NCI-H69 (cell line): Measurements from ENCODE around the gene RAB40B.

Source experiments
- DNase-seq: peaks from one replicate; lab custom pipeline; 2025; lab: John Stamatoyannopoulos, UW

The RAB40B gene

GRCh38 chr17:82649501-82650261 lies 48.8 kb downstream of the RAB40B start:
- no peak for DNase-seq

GRCh38 chr17:82648742-82649331 lies 49.7 kb downstream of the RAB40B start:
- peak; percentile 77 for DNase-seq

- peak; percentile 98 for DNase-seq
These were observed 50.3 kb downstream of the RAB40B start, which contains the start of gene WDR45B for GRCh38 chr17:82648165-82648668. WDR45B (minus strand) TSS chr17:82648444; CDS start chr17:82648340, 104 bp downstream.

GRCh38 chr17:82647593-82648164 lies 50.8 kb downstream of the RAB40B start:
- DNase-seq: peak; percentile 61

- no peak for DNase-seq
These were observed 53.0 kb downstream of the RAB40B start for GRCh38 chr17:82645516-82645915.

GRCh38 chr17:82644148-82644547 lies 54.4 kb downstream of the RAB40B start:
- no peak for DNase-seq

- no peak for DNase-seq
These were observed 56.5 kb downstream of the RAB40B start for GRCh38 chr17:82642022-82642421.

GRCh38 chr17:82640036-82640435 lies 58.5 kb downstream of the RAB40B start:
- no peak for DNase-seq

- DNase-seq: no peak
These were observed 58.9 kb downstream of the RAB40B start for GRCh38 chr17:82639628-82640027.

- no peak for DNase-seq
These were observed 60.2 kb downstream of the RAB40B start for GRCh38 chr17:82638183-82638773.

- DNase-seq: no peak
These were observed 61.6 kb downstream of the RAB40B start for GRCh38 chr17:82636626-82637598.

- DNase-seq: no peak
These were observed 65.2 kb downstream of the RAB40B start for GRCh38 chr17:82633343-82633742.

- DNase-seq: no peak
These were observed 66.0 kb downstream of the RAB40B start for GRCh38 chr17:82632451-82632850.

- no peak for DNase-seq
These were observed 67.0 kb downstream of the RAB40B start for GRCh38 chr17:82631544-82631943.

- DNase-seq: no peak
These were observed 68.3 kb downstream of the RAB40B start for GRCh38 chr17:82630212-82630611.

GRCh38 chr17:82629748-82630147 lies 68.8 kb downstream of the RAB40B start:
- DNase-seq: no peak

GRCh38 chr17:82627405-82627804 lies 71.1 kb downstream of the RAB40B start:
- DNase-seq: no peak

- DNase-seq: no peak
These were observed 74.8 kb downstream of the RAB40B start for GRCh38 chr17:82623707-82624106.

GRCh38 chr17:82619641-82620040 lies 78.9 kb downstream of the RAB40B start:
- no peak for DNase-seq

GRCh38 chr17:82619211-82619610 lies 79.3 kb downstream of the RAB40B start:
- no peak for DNase-seq

- no peak for DNase-seq
These were observed 82.3 kb downstream of the RAB40B start for GRCh38 chr17:82616021-82616711.
